Measurements from ENCODE around the gene IL9R. TPM values are rescaled to one million over a fixed set of nuclear protein-coding genes. Genes with fewer than 3 reads are reported as not detected.
"Not testable (repeated sequence)": the region's sequence is repeated elsewhere in the genome, so short reads cannot be mapped to it uniquely, and the experiment has no call there.

The IL9R gene
- not detected for polyA plus RNA-seq (2013, experiment 1 of 2; ENCODE audit: insufficient read length)
- not detected for polyA plus RNA-seq (2013, experiment 2 of 2; ENCODE audit: insufficient read length)

- DNase-seq, result no peak
These were observed at the start of gene IL9R for GRCh38 chrX:155997436-155997835. Gene IL9R (plus strand): TSS chrX:155997696. CDS start chrX:155997760, 64 bp downstream.

GRCh38 chrX:155949098-155949497 is 48.4 kb upstream of the IL9R start:
- DNase-seq, result no peak

- DNase-seq, result no peak
These were observed 46.2 kb upstream of the IL9R start for GRCh38 chrX:155951237-155951789.

GRCh38 chrX:155953055-155953454 is 44.4 kb upstream of the IL9R start:
- DNase-seq, result no peak

- DNase-seq, result no peak
These were observed 42.7 kb upstream of the IL9R start for GRCh38 chrX:155954793-155955192.

- DNase-seq, result no peak
These were observed 41.4 kb upstream of the IL9R start for GRCh38 chrX:155956099-155956498.

- no peak for DNase-seq
These were observed 40.8 kb upstream of the IL9R start for GRCh38 chrX:155956649-155957048.

- DNase-seq, result no peak
These were observed 39.7 kb upstream of the IL9R start for GRCh38 chrX:155957843-155958242.

GRCh38 chrX:155959018-155959587 is 38.4 kb upstream of the IL9R start:
- DNase-seq, result no peak

GRCh38 chrX:155962906-155963305 is 34.6 kb upstream of the IL9R start:
- no peak for DNase-seq

GRCh38 chrX:155966876-155967275 is 30.6 kb upstream of the IL9R start:
- DNase-seq, result no peak

- DNase-seq, result no peak
These were observed 29.7 kb upstream of the IL9R start for GRCh38 chrX:155967653-155968325.

GRCh38 chrX:155968326-155968661 is 29.2 kb upstream of the IL9R start:
- no peak for DNase-seq

GRCh38 chrX:155968791-155969190 is 28.7 kb upstream of the IL9R start:
- no peak for DNase-seq

GRCh38 chrX:155971658-155972057 is 25.8 kb upstream of the IL9R start:
- not testable (repeated sequence) for DNase-seq

GRCh38 chrX:155972241-155972640 is 25.3 kb upstream of the IL9R start:
- DNase-seq, result not testable (repeated sequence)

- DNase-seq, result no peak
These were observed 14.2 kb upstream of the IL9R start for GRCh38 chrX:155983326-155983725.

- DNase-seq, result no peak
These were observed 12.3 kb upstream of the IL9R start for GRCh38 chrX:155985208-155985607.

GRCh38 chrX:155986995-155987394 is 10.5 kb upstream of the IL9R start:
- not testable (repeated sequence) for DNase-seq

GRCh38 chrX:155988859-155989258 is 8.6 kb upstream of the IL9R start:
- no peak for DNase-seq

GRCh38 chrX:155993421-155993820 is 4.1 kb upstream of the IL9R start:
- no peak for DNase-seq

GRCh38 chrX:155995321-155995875 is 2.1 kb upstream of the IL9R start:
- DNase-seq, result no peak

GRCh38 chrX:155998116-155998515 is 620 bp downstream of the IL9R start:
- DNase-seq, result no peak

All from fibroblast of skin of abdomen (primary cell).